Sigmoid colon (tissue), 4 donors: ENCODE results near the gene HERPUD1.
"Not testable (repeated sequence)": the region's sequence is repeated elsewhere in the genome, so short reads cannot be mapped to it uniquely, and the experiment has no call there.

ENCODE experiments used
- CTCF ChIP-seq, 4 experiments: fragments of 450-650 bp in 3 of 4; fragments of 200-600 bp in 1 of 4; IDR thresholded peaks; one replicate each; pipeline ENCODE4 v1.5.1; 2016 to 2019; ENCODE audit warnings: antibody characterized with exemption in 4 of 4, mild to moderate bottlenecking in 3 of 4, moderate library complexity in 2 of 4
- EP300 ChIP-seq, 4 donors: sonication (generic); formaldehyde crosslinking; IDR thresholded peaks; one replicate each; pipeline ENCODE4 v1.6.1; 2017; ENCODE audit warnings: antibody characterized with exemption in 4 of 4
- POLR2A ChIP-seq, 2 donors: fragments of 450-650 bp; IDR thresholded peaks; one replicate each; pipeline ENCODE4 v1.6.1; 2016; ENCODE audit warnings: antibody characterized with exemption in 2 of 2, mild to moderate bottlenecking in 2 of 2, moderate library complexity in 2 of 2
- POLR2AphosphoS5 ChIP-seq, 4 donors: sonication (generic); formaldehyde crosslinking; IDR thresholded peaks; one replicate each; pipeline ENCODE4 v1.6.1; 2017; ENCODE audit warnings: antibody characterized with exemption in 4 of 4

GRCh38 chr16:56992431-56992830 lies 60.5 kb downstream of the HERPUD1 start:
- TF ChIP-seq CTCF, POLR2A, EP300, POLR2AphosphoS5 (IDR thresholded peaks at IDR 0.05): not testable (repeated sequence)
